Limb (tissue), 2 donors: ENCODE data around the gene SPG21.
"Not testable (repeated sequence)": the region's sequence is repeated elsewhere in the genome, so short reads cannot be mapped to it uniquely, and the experiment has no call there.

ENCODE experiments used
- DNase-seq, 2 donors: peaks; one replicate each; pipeline ENCODE4 v3.0.0-alpha.2; 2016; ENCODE audit errors: extremely low spot score in 2 of 2

The SPG21 gene, protein sequence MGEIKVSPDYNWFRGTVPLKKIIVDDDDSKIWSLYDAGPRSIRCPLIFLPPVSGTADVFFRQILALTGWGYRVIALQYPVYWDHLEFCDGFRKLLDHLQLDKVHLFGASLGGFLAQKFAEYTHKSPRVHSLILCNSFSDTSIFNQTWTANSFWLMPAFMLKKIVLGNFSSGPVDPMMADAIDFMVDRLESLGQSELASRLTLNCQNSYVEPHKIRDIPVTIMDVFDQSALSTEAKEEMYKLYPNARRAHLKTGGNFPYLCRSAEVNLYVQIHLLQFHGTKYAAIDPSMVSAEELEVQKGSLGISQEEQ

DNA sequence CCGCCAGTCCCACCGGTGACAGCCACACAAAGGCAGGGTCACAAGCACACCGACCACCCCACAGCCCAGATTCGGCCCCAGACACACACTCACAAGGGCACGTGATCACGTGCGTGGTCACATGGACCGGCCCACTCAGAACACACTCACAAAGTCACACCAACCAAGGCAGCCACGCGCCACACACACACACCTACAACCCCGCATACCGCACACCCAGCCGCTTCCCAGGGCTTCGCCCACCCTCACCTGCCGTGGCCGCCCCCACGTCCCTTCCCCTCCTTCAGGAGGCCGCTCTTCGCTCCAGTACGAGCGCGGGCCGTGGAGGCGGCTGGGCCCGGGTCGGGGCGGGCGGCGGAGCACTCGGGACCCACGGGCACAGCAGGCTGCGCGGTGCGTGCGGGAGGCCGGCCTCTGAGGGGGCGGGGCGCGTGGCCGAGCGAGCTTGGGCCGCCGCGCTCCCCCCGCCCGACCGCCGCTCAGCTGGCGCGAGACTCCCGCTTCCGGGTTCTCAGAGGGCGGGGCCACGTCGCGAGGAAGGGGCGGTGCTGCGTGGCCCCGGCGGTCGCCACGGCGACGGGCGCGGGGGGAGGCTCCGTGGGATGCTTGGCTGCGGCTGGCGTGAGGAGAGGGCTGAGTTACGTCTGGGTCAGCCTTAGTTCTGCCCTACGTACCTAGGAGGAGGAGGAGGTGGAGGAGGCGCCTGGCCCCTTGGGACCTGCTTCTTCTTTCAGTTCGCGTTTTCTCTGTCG lies at the start of gene SPG21:
Gene SPG21, minus strand, starts transcription at position 499 of the 752 bp plus-strand sequence. CDS start 6,345 bp downstream, outside the sequence.
- DNase-seq: peak; percentile 90 to 97

DNA sequence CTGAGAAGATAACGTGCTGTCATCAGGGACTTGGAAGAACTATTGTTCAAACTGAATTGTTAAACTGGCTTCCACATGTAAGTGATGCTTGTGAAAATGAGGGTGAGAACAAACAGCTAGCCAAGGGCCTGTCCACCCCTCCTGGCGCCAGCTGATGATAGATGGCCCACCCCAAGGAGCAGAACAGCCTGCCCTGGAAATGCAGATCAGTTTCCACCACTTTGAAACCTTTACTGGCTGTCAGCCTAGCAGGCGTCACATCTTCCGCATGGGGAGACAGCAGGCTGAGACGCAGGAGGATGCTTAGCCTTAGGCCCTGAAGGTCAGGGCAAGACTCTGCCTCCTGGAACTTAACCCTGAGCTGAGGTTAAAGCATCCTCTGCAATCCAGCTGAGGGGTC lies 49.1 kb upstream of the SPG21 start:
- DNase-seq: no peak

DNA sequence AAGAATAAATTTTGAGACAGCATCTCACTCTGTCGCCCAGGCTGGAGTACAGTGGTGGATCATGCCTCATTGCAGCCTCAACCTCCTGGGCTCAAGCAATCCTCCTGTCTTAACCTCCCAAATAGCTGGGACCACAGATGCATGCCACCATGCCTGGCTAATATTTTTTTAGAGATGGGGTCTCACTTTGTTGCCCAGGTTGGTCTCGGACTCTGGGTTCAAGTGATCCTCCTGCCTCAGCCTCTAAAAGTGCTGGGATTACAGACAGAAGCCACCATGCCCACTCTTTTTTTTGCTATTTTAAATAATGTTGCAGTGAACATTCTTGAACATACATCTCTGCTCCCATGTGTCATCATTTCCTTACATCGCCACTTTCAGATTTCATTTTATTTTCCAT lies 48.7 kb upstream of the SPG21 start:
- no peak for DNase-seq

DNA sequence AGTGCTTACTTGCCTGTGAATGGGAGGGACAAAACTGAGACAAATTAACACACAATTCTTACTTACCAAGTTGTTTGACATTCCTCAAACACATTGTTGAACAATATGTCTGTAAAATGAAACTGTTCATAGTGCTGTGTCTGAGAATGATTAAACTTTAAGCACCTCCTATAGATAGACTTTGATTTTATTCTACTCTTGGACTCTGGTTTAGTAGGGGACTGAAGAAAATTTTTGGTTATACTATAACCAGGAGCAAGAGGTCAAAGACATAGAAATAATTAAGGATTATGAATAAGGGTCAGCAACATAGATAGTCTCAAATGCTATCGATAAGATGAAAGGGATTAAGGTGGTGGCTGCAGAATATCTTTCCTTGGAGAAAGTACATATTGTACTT lies 47.6 kb upstream of the SPG21 start:
- DNase-seq: no peak

DNA sequence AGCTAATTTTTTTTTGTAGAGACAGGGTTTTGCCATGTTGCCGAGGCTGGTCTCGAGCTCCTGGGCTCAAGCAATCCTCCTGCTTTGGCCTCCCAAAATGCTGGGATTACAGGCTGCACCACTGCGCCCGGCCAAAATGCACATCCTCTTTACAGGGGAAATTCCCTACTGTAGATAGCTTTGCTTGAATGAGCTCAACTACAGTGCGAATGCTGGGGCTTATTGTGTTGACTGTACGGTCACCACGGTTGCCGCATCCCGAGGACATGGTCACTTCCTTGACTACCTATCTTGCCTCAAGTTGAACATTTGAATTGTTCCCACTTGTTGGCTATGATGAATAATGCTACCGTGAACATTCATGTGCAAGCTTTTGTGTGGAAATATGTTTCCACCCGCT lies 45.0 kb upstream of the SPG21 start:
- DNase-seq: no peak

DNA sequence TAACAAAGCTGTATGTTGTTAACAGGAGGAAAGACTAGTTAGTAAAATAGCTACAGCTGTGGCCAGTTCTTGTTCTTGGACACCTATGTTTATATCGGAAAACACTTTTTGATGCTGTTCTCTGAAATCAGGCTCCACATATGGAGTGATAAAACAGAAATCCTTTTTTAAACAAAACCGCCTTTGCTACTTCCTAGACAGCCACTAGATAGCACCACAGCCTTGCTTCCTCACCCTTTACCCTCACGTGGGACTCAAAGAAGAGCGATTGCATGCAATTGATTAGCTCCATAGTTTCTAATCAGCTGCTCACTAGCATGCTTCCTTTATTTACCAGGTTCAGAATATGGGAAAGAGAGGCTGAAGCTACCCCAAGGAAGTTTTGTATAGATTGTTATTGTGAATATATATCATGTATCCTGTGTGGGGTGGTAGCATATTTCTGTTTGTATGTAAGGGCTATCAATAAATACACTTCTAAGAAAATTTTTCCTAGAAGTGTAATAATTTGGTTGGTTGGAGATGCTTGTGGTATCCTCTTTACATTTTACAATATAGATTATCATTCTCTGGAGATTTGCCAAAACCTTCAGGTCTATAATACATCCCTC lies 44.0 kb upstream of the SPG21 start:
- peak in 1 of 2 donors; percentile 62 for DNase-seq

DNA sequence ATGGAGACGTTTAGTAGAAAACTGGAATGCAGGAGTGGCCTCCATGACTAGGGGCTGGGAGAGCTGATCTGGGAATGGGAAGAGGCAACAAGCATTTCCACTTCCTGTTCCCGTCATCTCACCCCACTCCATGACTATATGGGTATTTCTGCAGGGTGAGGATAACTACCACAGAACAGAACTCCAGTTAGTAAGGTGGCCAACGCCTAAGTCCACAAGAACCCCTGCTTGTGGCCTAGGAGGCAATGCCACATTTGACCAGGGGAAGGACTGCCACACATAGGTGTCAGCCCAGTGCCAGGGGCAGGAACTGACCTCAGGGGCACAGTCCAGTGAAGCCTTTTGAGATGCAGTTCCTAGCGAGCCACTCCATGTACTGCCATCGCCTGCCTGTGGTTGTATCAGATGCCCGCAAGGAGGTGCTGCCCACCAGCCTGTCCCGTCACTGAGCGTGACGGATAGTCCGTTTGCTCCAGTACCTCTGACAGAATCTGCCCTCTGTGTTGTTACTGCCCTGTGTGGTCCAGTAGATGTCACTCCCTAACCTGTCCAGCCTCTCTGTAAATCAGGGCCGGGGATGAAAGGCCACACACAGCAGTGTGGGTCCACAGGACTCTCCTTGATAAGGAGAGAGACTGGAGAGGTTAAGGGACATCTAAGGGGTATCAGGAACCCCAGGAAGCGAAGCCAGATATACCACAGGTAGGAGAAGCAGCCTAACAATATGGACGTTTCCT lies 43.3 kb upstream of the SPG21 start:
- no peak for DNase-seq

DNA sequence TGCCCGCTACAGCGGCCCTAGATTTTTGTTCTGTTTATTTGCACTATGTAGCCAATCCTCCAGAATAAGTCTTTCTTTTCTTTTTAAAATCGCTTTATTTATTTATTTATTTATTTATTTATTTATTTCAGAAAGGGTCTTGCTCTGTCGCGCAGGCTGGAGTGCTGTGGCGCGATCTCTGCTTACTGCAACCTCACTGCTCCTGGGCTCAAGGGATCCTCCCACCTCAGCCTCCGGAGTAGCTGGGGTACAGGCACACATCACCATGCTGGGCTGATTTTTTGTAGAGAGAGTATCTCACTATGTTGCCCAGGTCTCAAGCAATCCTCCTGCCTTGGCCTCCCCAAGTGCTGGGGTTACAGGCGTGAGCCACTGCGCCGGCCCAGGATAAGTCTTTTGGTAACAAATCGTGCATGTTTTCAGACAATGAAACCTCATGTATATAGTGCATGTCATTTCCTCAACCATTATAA lies 40.1 kb upstream of the SPG21 start:
- no peak for DNase-seq

DNA sequence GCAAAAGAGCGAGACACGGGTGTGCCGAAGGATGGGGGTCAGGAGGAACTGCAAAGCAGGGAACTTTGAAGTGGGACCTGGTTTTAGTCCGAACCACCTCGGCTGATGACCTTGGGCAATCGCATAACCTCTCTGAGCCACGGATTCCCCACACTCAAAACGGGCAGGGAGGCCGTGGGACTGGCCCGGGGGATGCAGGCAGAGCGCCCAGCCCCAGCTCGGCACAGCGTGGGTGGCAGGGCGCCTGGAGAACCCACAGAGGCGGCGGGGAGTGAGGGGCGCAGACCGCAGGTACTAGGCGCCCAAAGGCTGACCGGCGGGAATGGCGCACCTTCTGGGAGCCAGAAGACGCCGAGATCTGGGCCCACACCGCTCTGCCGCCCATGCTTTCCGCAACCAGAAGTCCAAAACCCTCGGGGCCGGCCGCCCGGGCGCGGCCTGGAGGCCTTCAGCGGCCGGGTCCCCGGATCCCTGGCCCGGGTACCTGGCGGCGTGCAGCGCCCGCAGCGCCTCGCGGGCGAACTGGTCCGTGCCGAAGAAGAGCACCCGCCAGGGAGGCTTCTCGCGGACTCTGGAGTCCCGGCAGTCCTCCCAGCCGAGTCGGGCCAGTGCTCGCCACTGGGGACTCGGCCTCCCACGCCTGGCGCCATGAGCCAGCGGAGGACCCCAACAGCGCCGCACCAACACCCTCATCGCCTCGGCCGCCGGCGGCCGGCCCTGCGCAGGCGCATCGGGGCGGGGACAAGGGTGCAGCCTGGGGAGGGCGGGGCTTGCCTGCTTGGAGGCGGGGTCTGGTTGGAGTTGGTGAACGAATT lies 39.4 kb upstream of the SPG21 start, which contains the start of gene MTFMT:
Gene MTFMT, minus strand, starts transcription at position 719 of the 815 bp plus-strand sequence. Its CDS starts 26 bp downstream, at position 693.
- peak; percentile 86 to 95 for DNase-seq

DNA sequence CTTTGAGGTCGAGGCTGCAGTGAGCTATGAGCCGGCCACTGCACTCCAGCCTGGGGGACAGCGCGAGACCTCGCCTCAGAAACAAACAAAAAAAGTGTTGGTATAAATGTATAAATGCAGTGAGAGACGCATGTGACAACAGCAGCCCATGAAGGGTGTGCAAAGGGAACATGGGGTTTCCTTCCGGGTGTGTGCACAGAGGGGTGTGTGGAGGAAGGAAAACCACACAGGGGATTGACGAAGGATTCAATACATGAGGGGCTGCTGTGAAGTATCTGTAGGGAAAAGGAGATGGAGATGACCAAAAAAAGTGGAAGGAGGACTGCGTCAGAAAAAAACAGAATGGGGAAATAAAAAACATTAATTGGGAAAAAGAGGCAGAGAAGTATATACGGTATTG lies 38.6 kb upstream of the SPG21 start:
- no peak for DNase-seq

DNA sequence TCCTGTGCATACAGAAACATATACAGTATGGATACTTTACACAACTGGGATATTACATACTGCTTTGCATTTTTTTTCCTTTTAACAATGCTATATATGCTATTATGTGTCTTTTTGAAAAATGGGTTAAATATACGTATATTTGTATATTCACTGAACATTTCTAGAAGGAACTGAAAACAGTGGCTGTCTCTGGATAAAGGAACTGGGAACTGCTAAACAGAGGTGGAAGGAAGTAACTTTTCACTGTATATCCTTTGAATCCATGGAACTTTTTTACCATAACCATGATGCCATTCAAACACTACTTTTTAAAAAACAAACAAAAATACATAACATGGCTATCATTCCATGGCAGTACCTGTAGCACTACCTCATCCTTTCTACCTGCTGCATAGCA lies 37.9 kb upstream of the SPG21 start:
- DNase-seq: no peak

DNA sequence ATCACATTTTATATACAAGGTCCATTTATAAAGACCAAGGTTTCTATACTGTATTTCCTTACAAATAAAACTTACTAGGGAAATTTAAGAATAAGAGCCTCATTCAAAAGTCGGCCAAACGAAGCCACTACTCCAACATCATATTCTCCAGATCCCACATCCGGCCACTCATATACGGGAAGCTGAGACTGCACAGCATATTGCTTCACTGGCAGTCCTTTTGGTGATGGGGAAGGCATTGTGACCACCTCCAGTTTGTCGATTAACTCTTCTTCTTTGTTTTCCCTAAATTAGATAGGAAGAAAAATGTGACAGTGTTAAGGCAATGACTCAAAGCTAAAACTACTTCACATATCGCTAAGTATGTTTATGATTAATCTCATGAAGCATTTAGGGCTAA lies 37.0 kb upstream of the SPG21 start:
- no peak for DNase-seq

DNA sequence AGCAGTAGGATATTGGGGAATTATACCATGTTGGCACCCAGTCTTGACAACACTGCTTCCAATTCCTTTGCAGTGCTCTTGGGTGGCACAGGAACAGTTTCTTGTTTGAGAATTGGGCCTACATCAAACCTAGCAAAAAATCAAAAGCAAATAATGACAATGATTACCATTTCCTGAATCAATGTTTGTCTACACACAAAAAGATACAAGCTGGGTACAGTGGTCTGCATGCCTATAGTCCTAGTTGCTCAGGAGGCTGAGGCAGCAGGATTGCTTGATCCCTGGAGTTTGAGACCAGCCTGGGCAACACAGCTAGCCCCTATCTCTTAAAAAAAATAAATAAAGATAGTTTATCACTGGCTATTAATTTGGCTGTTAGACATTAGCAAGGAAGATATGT lies 31.8 kb upstream of the SPG21 start:
- DNase-seq: no peak

DNA sequence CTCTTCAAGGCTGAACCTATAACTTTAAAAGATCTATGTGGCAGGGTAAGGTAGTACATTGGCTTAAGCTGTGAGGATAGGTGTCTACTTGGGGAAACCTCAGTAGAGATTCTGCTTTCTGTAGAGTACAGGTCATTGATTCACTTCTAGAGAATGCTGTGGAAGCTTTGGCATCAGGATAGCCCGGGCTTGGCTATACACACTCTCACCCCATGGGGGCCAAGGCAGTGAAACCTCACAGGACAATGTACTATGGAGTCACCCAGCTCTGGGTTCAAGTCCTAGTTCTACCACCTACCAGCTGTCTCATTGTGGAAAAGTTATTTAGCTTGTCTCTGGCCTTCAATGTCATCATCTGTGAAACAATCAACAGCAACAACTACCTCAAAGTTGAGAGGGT lies 30.7 kb upstream of the SPG21 start:
- DNase-seq: no peak

DNA sequence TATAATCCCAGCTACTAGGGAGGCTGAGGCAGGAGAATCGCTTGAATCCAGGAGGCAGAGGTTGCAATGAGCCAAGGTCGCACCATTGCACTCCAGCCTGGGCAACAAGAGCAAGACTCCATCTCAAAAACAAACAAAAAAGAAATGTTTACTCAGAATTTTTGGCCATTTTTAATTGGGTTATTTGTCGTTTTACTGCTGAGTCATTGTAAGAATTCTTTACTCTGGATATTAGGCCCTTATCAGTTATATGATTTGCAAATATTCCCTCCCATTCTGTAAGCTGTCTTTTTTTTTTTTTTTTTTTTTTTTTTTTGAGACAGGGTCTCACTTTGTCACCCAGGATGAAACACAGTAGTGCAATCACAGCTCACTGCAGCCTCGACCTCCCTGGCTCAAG lies 21.5 kb upstream of the SPG21 start:
- DNase-seq: not testable (repeated sequence)

DNA sequence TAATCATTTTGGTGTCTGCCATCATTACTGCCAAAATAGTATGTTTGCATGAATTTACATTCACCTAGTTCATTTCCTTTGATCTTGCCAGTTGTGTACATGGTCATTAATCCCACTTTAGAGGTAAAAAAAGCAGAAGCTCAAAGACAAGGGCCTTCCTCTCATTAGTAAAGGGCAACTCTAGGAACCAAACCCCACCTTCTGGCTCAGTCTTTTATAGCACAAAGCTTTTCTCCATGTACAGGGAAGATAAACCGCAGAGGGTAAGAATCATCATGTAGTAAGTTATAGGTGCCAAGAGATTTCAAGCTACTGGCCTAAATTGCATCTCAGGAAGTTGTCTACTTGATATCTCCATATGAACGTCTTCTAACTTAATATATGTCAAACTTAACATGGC lies 19.3 kb upstream of the SPG21 start:
- DNase-seq: no peak

DNA sequence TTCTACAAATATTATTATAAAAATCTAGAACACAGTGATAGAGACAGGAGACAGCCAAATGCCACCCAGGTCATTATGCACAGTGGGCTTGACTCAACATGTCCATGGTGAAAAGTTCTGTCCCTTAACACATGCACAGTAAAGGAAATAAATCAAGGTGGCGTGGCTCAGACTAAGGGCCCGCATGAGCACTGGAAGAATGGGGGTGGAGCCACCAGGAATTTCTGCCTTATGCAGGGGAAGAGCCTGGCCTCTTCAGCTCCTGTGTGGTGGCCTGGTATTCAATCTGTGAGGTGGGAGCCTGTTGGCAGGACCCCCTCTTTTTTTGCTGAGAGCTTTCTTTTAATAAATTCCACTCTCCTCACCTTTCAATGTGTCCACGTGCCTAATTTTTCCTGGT lies 17.2 kb upstream of the SPG21 start:
- DNase-seq: no peak

DNA sequence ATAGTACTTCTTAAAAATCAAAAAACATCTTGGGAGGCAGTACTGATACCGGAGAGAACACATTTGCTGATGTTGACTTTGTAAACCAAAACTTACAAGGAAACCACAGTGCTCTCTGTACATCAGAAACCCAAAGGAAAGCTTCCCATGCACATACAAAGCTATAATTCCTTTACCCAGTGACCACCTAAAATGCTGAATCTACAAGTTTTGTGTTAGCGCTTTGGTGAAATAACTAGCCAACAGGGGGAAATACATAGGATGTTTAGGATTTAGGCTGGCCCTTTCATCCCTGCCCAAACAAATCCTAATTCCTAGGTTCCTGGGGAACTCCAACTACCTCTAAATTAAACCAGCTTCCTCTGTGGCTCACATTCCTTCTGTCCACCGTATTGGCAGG lies 15.3 kb upstream of the SPG21 start:
- no peak for DNase-seq

DNA sequence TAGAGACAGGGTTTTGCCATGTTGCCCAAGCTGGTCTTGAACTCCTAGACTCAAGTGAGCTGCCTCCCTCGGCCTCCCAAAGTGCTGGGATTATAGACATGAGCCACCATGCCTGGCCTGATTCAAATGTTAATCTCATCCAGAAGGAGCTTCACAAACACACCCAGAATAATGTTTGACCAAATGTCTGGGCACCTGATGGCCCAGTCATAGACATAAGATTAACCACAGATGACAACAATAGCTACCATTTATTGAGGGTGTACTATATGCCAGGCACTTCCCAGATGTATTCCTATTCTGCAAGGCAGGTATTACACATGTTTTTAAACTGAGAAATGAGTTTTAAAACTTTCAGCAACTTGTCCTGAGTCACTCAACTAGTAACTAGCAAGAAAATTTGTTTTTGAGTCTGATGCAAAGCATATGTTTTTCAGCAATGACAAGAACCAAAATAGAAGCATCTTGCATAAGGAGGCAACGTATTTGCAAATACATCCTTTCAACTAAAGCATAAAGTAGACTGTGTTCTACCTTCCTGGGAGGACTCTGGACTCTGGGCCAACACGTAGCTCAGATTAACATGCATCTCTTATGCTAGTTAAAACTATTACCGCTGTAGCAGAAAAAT lies 8.1 kb upstream of the SPG21 start:
- no peak for DNase-seq

DNA sequence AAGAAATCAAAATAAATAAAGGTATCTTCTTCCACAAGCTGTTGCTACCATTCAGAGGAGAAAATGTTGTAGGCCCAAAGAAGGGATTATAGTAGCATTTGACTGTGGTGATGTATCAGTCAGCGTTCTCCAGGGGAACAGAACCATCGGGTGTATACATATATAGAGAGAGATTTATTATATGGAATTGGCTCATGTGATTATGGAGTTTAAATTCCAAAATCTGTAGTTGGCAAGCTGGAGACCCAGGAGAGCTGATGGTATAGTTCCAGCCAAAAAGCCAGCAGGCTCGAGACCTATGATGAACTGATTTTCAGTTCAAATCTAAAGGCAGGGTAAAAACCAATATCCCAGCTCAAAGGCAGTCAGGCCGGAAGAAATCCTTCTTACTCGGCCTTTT lies 7.4 kb upstream of the SPG21 start:
- no peak for DNase-seq
